ENCODE data around the gene GRIN2C.
"Not testable (repeated sequence)": the region's sequence is repeated elsewhere in the genome, so short reads cannot be mapped to it uniquely, and the experiment has no call there.

GRIN2C gene

GRCh38 chr17:74859459-74860228, at the start of gene GRIN2C:
Gene GRIN2C, minus strand, starts transcription at chr17:74859885. Its CDS starts 4,793 bp downstream, at chr17:74855092.
- no peak for DNase-seq
- Histone ChIP-seq H2AFZ (ENCODE audit: low read depth, low read length) (no peak within 1 kb of the TSS), H4K20me1 (ENCODE audit: insufficient read depth, low read length) (peaks cover 5% of the 10 kb centered on the region; the same call in 1 of the 2 replicates), H3K4me2 (ENCODE audit: insufficient read depth, low read length) (no peak within 1 kb of the TSS), H3K27ac (ENCODE audit: low read length) (no peak within 1 kb of the TSS), H3K79me2 (ENCODE audit: insufficient read depth, low read length) (no peaks in the 10 kb centered on the region), H3K9ac (ENCODE audit: low read depth, low read length) (no peak within 1 kb of the TSS), H3K4me3 (ENCODE audit: low read depth in 1 of 2, low read length in 2 of 2) (no peak within 1 kb of the TSS), H3K4me1 (ENCODE audit: insufficient read depth, low read length) (no peaks in the 10 kb centered on the region), H3K36me3 (ENCODE audit: insufficient read depth, low read length) (no peaks in the 10 kb centered on the region), H3K27me3 (ENCODE audit: insufficient read depth, low read length, poor library complexity) (peaks cover 6% of the 10 kb centered on the region), H3K9me3 (ENCODE audit: insufficient read depth, low read length, severe bottlenecking) (no peaks in the 10 kb centered on the region)
- ATAC-seq (ENCODE audit: insufficient read depth, low read depth): no peak
- TF ChIP-seq CTCF (IDR thresholded peaks at IDR 0.05; ENCODE audit: borderline replicate concordance, extremely low read depth, low read length, poor library complexity, severe bottlenecking) (peak; percentile 2), EZH2 (IDR thresholded peaks at IDR 0.05; ENCODE audit: borderline replicate concordance, low read depth, low read length, severe bottlenecking) (no peak)

GRCh38 chr17:74909097-74909496, 49.4 kb upstream of the GRIN2C start:
- H2AFZ ChIP-seq (ENCODE audit: low read depth, low read length); H3K36me3 ChIP-seq (ENCODE audit: insufficient read depth, low read length); H3K4me2 ChIP-seq (ENCODE audit: insufficient read depth, low read length); H3K27ac ChIP-seq (ENCODE audit: low read length); H3K9ac ChIP-seq (ENCODE audit: low read depth, low read length); H3K9me3 ChIP-seq (ENCODE audit: insufficient read depth, low read length, severe bottlenecking); H3K4me1 ChIP-seq (ENCODE audit: insufficient read depth, low read length); DNase-seq; H3K79me2 ChIP-seq (ENCODE audit: insufficient read depth, low read length); H3K4me3 ChIP-seq (ENCODE audit: low read depth in 1 of 2, low read length in 2 of 2); ATAC-seq (ENCODE audit: insufficient read depth, low read depth); H3K27me3 ChIP-seq (ENCODE audit: insufficient read depth, low read length, poor library complexity); H4K20me1 ChIP-seq (ENCODE audit: insufficient read depth, low read length): not testable (repeated sequence)

- Histone ChIP-seq H3K4me2 (ENCODE audit: insufficient read depth, low read length) (no peak overlapping the region), H3K27ac (ENCODE audit: low read length) (no peak overlapping the region), H4K20me1 (ENCODE audit: insufficient read depth, low read length) (no peaks in the 10 kb centered on the region), H2AFZ (ENCODE audit: low read depth, low read length) (no peak overlapping the region), H3K4me3 (ENCODE audit: low read depth in 1 of 2, low read length in 2 of 2) (no peak overlapping the region), H3K79me2 (ENCODE audit: insufficient read depth, low read length) (no peaks in the 10 kb centered on the region), H3K27me3 (ENCODE audit: insufficient read depth, low read length, poor library complexity) (no peaks in the 10 kb centered on the region), H3K9me3 (ENCODE audit: insufficient read depth, low read length, severe bottlenecking) (no peaks in the 10 kb centered on the region), H3K4me1 (ENCODE audit: insufficient read depth, low read length) (no peaks in the 10 kb centered on the region), H3K9ac (ENCODE audit: low read depth, low read length) (no peak overlapping the region), H3K36me3 (ENCODE audit: insufficient read depth, low read length) (no peaks in the 10 kb centered on the region)
- no peak for ATAC-seq (ENCODE audit: insufficient read depth, low read depth)
- TF ChIP-seq EZH2 (IDR thresholded peaks at IDR 0.05; ENCODE audit: borderline replicate concordance, low read depth, low read length, severe bottlenecking) (no peak), CTCF (IDR thresholded peaks at IDR 0.05; ENCODE audit: borderline replicate concordance, extremely low read depth, low read length, poor library complexity, severe bottlenecking) (no peak)
- no peak for DNase-seq
Observed at GRCh38 chr17:74907012-74907411, 47.3 kb upstream of the GRIN2C start.

- not testable (repeated sequence) for H3K36me3 ChIP-seq (ENCODE audit: insufficient read depth, low read length); H3K27ac ChIP-seq (ENCODE audit: low read length); H2AFZ ChIP-seq (ENCODE audit: low read depth, low read length); H3K4me1 ChIP-seq (ENCODE audit: insufficient read depth, low read length); H3K79me2 ChIP-seq (ENCODE audit: insufficient read depth, low read length); H3K9ac ChIP-seq (ENCODE audit: low read depth, low read length); H3K9me3 ChIP-seq (ENCODE audit: insufficient read depth, low read length, severe bottlenecking); H3K4me3 ChIP-seq (ENCODE audit: low read depth in 1 of 2, low read length in 2 of 2); H3K4me2 ChIP-seq (ENCODE audit: insufficient read depth, low read length); ATAC-seq (ENCODE audit: insufficient read depth, low read depth); H4K20me1 ChIP-seq (ENCODE audit: insufficient read depth, low read length); H3K27me3 ChIP-seq (ENCODE audit: insufficient read depth, low read length, poor library complexity)
- DNase-seq: peak; percentile 47
Observed at GRCh38 chr17:74906214-74906793, 46.6 kb upstream of the GRIN2C start.

Measured in DND-41 (cell line).